Gastroesophageal sphincter (tissue), 3 donors: Measurements from ENCODE around the gene TMEM200A.

ENCODE experiments used
- CTCF ChIP-seq, 4 experiments: fragments of 200-600 bp in 2 of 4; fragments of 450-650 bp in 2 of 4; sonication (generic) in 1 of 4; IDR thresholded peaks; one replicate each; pipeline ENCODE4 v1.5.1; 2017 to 2019; ENCODE audit warnings: antibody characterized with exemption in 4 of 4, mild to moderate bottlenecking in 2 of 4, moderate library complexity in 2 of 4
- POLR2A ChIP-seq, 2 donors: fragments of 450-650 bp; IDR thresholded peaks; one replicate each; pipeline ENCODE4 v1.6.1; 2017; ENCODE audit warnings: antibody characterized with exemption in 2 of 2, mild to moderate bottlenecking in 2 of 2, moderate library complexity in 1 of 2

DNA sequence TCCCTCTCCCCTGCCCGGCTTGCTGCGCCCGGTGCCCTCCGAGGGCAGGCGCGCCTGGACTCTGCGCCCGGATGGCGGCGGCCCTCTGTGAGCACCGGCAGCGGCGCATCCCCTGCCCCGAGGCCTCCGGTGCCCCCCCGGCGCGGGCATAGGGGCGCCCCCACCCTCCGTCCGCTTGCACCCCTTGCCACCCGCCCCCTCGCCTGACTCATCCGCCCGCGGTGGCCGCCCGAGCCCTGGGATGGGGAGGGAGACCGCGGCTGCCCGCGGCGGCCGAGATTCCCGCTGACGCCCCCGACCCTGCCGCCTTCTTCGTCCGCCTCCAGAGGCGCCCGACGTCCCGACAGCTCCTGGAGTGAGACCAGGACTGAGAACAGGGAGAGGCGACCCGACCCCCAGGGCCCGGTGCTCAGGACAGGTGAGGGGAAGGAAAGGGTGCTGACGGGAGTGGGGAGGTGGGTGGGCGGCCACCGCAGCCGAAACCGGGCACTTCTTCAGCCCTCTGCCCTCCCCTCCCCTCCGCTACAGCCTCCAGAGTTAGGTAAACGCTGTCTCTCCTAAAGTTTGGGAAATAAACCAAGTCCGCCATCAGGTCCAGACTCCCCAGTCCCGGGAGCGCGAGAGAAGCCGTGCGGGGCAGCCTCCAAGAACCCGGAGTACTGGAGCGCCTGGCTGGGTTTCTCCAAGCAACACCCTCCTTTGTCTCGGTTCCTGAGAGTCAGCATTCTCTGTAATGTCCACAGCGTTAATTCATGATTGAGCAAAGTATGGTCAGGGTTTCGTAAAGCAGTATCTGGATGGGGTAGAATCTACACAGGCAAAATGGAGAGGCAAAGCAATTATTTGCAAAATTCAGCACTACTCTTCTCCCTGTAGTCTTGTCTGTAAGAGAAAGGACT is 539 bp downstream of the TMEM200A start:
- TF ChIP-seq POLR2A (IDR thresholded peaks at IDR 0.05) (no peak), CTCF (IDR thresholded peaks at IDR 0.05) (no peak)
